Vagina (tissue), 2 donors: ENCODE results near the gene PCED1A. TPM values are rescaled to one million over a fixed set of nuclear protein-coding genes. Genes with fewer than 3 reads are reported as not detected.
A peak's percentile ranks its signal among the peaks of the same experiment; 100 is the strongest.

ENCODE experiments used
- DNase-seq, 2 donors: peaks; one replicate each; pipeline ENCODE4 v3.0.0-alpha.2; 2017; ENCODE audit errors: extremely low spot score in 2 of 2
- H3K27ac ChIP-seq: fragments of 200-600 bp; sonication (generic); one replicate; pipeline ENCODE4 v1.5.1; 2019
- H3K27me3 ChIP-seq: fragments of 200-600 bp; sonication (generic); one replicate; pipeline ENCODE4 v1.5.1; 2019
- H3K36me3 ChIP-seq, 2 donors: fragments of 200-600 bp; sonication (generic); one replicate each; pipeline ENCODE4 v1.5.1; 2017 to 2019
- H3K4me1 ChIP-seq: fragments of 200-600 bp; sonication (generic); one replicate; pipeline ENCODE4 v1.5.1; 2019
- H3K4me3 ChIP-seq, 2 donors: fragments of 200-600 bp; sonication (generic); 1 replicate in 1 of 2; 2 replicates in 1 of 2; pipeline ENCODE4 v1.5.1; 2016 to 2019
- H3K9me3 ChIP-seq: fragments of 200-600 bp; sonication (generic); one replicate; pipeline ENCODE4 v1.5.1; 2019
- CTCF ChIP-seq, 3 experiments: fragments of 450-650 bp in 2 of 3; fragments of 200-600 bp in 1 of 3; sonication (generic) in 1 of 3; IDR thresholded peaks; one replicate each; pipeline ENCODE4 v1.5.1; 2017 to 2019; ENCODE audit warnings: antibody characterized with exemption in 3 of 3, mild to moderate bottlenecking in 2 of 3, moderate library complexity in 2 of 3
- POLR2A ChIP-seq, 2 donors: fragments of 450-650 bp; IDR thresholded peaks; one replicate each; pipeline ENCODE4 v1.6.1; 2017; ENCODE audit warnings: antibody characterized with exemption in 2 of 2, mild to moderate bottlenecking in 2 of 2, moderate library complexity in 2 of 2
- POLR2AphosphoS5 ChIP-seq, 2 donors: sonication (generic); formaldehyde crosslinking; IDR thresholded peaks; one replicate each; pipeline ENCODE4 v1.9.0; 2017; ENCODE audit warnings: antibody characterized with exemption in 2 of 2, mild to moderate bottlenecking in 2 of 2, low read depth in 1 of 2; ENCODE audit not compliant: insufficient read depth in 1 of 2
- intact Hi-C: fragments of 100-400 bp; cut with DNase I; formaldehyde crosslinking; loops from one replicate; pipeline ENCODE4 v1.15.1; 2023
- total RNA-seq: library from RNA; depleted of rRNA; stranded (reverse); fragments of >200 nt; gene quantifications from one replicate; pipeline ENCODE4 v1.2.3, GENCODE V29; 2016

PCED1A gene
- total RNA-seq, 1 donor from 2014 or later = 22.1 TPM

GRCh38 chr20:2817891-2818595, 22.4 kb downstream of the PCED1A start:
- Histone ChIP-seq H3K27ac (peak overlapping the region; percentile 59), H3K4me3 (no peak overlapping the region), H3K4me1 (peaks cover 49% of the 10 kb centered on the region), H3K36me3 (no peaks in the 10 kb centered on the region), H3K9me3 (no peaks in the 10 kb centered on the region), H3K27me3 (no peaks in the 10 kb centered on the region)
- peak; percentile 25 to 64 for DNase-seq
- TF ChIP-seq CTCF (IDR thresholded peaks at IDR 0.05) = no peak
- intact Hi-C loops = no loop called here

- no peak for TF ChIP-seq CTCF (IDR thresholded peaks at IDR 0.05)
- no peak for TF ChIP-seq POLR2AphosphoS5 (IDR thresholded peaks at IDR 0.05; ENCODE audit: insufficient read depth in 1 of 2, low read depth in 1 of 2)
- TF ChIP-seq POLR2A (IDR thresholded peaks at IDR 0.05) = no peak
- peak; percentile 56 to 82 for DNase-seq
- Histone ChIP-seq H3K27ac (peak overlapping the region; percentile 57), H3K4me3 (no peak overlapping the region), H3K9me3 (no peaks in the 10 kb centered on the region), H3K4me1 (peaks cover 49% of the 10 kb centered on the region), H3K27me3 (no peaks in the 10 kb centered on the region), H3K36me3 (no peaks in the 10 kb centered on the region)
- intact Hi-C loops = no loop called here
Observed at GRCh38 chr20:2817341-2817726, 23.1 kb downstream of the PCED1A start.

- H3K4me3 ChIP-seq = no peak overlapping the region
- peaks cover 44% of the 10 kb centered on the region for H3K4me1 ChIP-seq
- intact Hi-C loops = no loop called here
- H3K27me3 ChIP-seq = no peaks in the 10 kb centered on the region
- DNase-seq = peak; percentile 81 to 87
- no peaks in the 10 kb centered on the region for H3K36me3 ChIP-seq
- TF ChIP-seq POLR2A (IDR thresholded peaks at IDR 0.05) (no peak), CTCF (IDR thresholded peaks at IDR 0.05) (no peak), POLR2AphosphoS5 (IDR thresholded peaks at IDR 0.05; ENCODE audit: insufficient read depth in 1 of 2, low read depth in 1 of 2) (no peak)
- peak overlapping the region; percentile 58 for H3K27ac ChIP-seq
- H3K9me3 ChIP-seq = no peaks in the 10 kb centered on the region
Observed at GRCh38 chr20:2816583-2817340, 23.7 kb downstream of the PCED1A start.

- no peak for TF ChIP-seq POLR2A (IDR thresholded peaks at IDR 0.05)
- TF ChIP-seq CTCF (IDR thresholded peaks at IDR 0.05) = no peak
- no peak for TF ChIP-seq POLR2AphosphoS5 (IDR thresholded peaks at IDR 0.05; ENCODE audit: insufficient read depth in 1 of 2, low read depth in 1 of 2)
- peak in 1 of 2 donors; percentile 58 for DNase-seq
- Histone ChIP-seq H3K36me3 (no peaks in the 10 kb centered on the region), H3K9me3 (no peaks in the 10 kb centered on the region), H3K4me1 (peaks cover 38% of the 10 kb centered on the region), H3K27me3 (no peaks in the 10 kb centered on the region), H3K27ac (peak within 1 kb of the TSS; percentile 58), H3K4me3 (no peak within 1 kb of the TSS)
- intact Hi-C loops = no loop called here
Observed at GRCh38 chr20:2816030-2816582, 24.3 kb downstream of the PCED1A start, which contains the start of gene TMEM239. TSS of gene TMEM239 (plus strand) at chr20:2816364. CDS start at chr20:2816555, 191 bp downstream.
